ENCODE data around the gene VCX. TPM values are rescaled to one million over a fixed set of nuclear protein-coding genes. Genes with fewer than 3 reads are reported as not detected.

Gene VCX
- total and polyA plus RNA-seq, 12 donors = 0.17 TPM; not detected in 11

DNA sequence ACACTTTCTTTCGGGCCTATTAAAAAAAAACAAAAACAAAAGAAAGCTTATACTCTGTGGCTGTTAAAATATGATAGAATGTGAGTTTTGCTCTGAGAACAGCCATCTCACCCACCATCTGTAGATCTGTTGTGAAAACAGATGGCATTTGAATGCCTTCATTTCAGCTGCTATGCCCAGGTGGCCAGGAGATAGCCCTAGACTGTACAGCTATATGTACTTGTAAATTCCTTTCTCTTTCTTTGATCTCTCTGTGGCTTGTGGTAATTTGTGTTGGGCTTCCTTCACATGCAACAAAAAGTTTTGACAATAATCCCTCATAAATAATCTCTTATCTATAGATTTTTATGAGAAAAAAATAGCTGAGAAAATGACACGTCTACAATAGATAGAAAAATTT is 46.2 kb downstream of the VCX start:
- intact Hi-C loops (cut with DNase I) = no loop called here

DNA sequence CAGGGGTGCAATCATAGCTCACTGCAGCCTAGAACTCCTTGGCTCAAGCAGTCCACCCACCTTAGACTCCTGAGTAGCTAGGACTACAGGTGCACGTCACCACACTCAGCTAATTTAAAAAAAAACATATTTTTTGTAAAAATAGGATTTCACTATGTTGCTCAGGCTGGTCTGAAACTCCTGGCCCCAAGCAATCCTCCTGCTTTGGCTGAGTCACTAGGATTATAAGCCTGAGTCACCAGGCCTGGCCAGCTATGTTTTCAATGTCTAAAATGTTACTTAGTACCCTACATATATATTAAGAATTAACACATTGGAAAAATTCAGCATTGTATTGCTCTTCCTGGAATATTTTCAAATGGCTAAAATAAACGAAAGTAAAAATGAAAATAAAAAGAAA is 46.7 kb downstream of the VCX start:
- no peak overlapping the region for H3K4me3 ChIP-seq
- WGBS, 4 donors = 67 to 80% (median 74%) methylated on average over 2 of the region's 2 CpGs
- H3K9me3 ChIP-seq (replicated peaks in 1 of 3) = no peaks in the 10 kb centered on the region
- DNase-seq = no peak
- no peaks in the 10 kb centered on the region for H3K36me3 ChIP-seq (replicated peaks in 1 of 2)
- H3K27me3 ChIP-seq = no peaks in the 10 kb centered on the region
- TF ChIP-seq, protein P1, sequence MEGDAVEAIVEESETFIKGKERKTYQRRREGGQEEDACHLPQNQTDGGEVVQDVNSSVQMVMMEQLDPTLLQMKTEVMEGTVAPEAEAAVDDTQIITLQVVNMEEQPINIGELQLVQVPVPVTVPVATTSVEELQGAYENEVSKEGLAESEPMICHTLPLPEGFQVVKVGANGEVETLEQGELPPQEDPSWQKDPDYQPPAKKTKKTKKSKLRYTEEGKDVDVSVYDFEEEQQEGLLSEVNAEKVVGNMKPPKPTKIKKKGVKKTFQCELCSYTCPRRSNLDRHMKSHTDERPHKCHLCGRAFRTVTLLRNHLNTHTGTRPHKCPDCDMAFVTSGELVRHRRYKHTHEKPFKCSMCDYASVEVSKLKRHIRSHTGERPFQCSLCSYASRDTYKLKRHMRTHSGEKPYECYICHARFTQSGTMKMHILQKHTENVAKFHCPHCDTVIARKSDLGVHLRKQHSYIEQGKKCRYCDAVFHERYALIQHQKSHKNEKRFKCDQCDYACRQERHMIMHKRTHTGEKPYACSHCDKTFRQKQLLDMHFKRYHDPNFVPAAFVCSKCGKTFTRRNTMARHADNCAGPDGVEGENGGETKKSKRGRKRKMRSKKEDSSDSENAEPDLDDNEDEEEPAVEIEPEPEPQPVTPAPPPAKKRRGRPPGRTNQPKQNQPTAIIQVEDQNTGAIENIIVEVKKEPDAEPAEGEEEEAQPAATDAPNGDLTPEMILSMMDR (IDR thresholded peaks at IDR 0.05) = no peak
- no peak for TF ChIP-seq POLR2A (IDR thresholded peaks at IDR 0.05)
- H3K27ac ChIP-seq = no peak overlapping the region
- intact Hi-C loops (cut with DNase I) = no loop called here
- H3K4me1 ChIP-seq (replicated peaks in 1 of 2) = no peaks in the 10 kb centered on the region

More for the DNA sequence above, 46.2 kb downstream of the VCX start:
- no peak overlapping the region for H3K27ac ChIP-seq
- no peak overlapping the region for H3K4me3 ChIP-seq
- no peaks in the 10 kb centered on the region for H3K36me3 ChIP-seq (replicated peaks in 1 of 2)
- no peaks in the 10 kb centered on the region for H3K9me3 ChIP-seq (replicated peaks in 1 of 3)
- TF ChIP-seq POLR2A (IDR thresholded peaks at IDR 0.05) = no peak
- TF ChIP-seq, protein P1 (IDR thresholded peaks at IDR 0.05) = no peak
- H3K4me1 ChIP-seq (replicated peaks in 1 of 2) = no peaks in the 10 kb centered on the region
- no peak for DNase-seq
- H3K27me3 ChIP-seq = no peaks in the 10 kb centered on the region
- WGBS, 4 donors = 78 to 88% (median 81%) methylated on average over 2 of the region's 2 CpGs

DNA sequence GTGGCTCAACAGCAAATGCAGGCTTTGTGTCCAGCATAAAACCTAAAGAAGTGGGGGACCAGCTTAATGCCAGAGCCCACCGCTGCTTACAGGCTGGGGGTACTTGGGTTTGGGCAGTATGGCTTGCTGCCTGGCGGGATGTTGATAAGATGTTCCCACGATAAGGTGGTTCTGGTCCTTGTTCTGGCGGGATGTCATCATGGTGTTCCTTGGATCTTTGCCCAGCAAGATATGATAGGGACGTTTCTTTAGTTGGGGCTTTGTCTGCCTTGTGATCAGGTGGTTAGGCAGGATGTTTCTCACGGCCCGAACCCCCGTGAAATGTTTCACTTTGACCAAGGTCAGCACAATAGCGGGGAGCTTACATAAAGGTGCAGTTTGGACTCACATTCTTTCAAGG is 49.0 kb downstream of the VCX start:
- intact Hi-C loops (cut with DNase I) = no loop called here
- Histone ChIP-seq H3K9me3 (replicated peaks in 1 of 3) (no peaks in the 10 kb centered on the region), H3K4me3 (no peak overlapping the region), H3K27me3 (no peaks in the 10 kb centered on the region), H3K27ac (no peak overlapping the region), H3K4me1 (replicated peaks in 1 of 2) (no peaks in the 10 kb centered on the region), H3K36me3 (replicated peaks in 1 of 2) (no peaks in the 10 kb centered on the region)
- DNase-seq = peak in 6 of 7 donors; percentile 10 to 51 (median 20)
- 38 to 62% (median 52%) methylated on average over 6 to 9 of the region's 9 CpGs for WGBS, 4 donors
- no peak for TF ChIP-seq POLR2A (IDR thresholded peaks at IDR 0.05)
- TF ChIP-seq, protein P1 (IDR thresholded peaks at IDR 0.05) = no peak

Other genes starting within 250 kb of the VCX start
- 10 to 100 TPM in 8 of 9 donors, 1 to 10 TPM in 1; 9.9 to 53.8 (median 40.5) TPM for gene PNPLA4, start 84.2 kb downstream of the VCX start, total RNA-seq
- gene PNPLA4, start 84.2 kb downstream of the VCX start, polyA plus RNA-seq = 10 to 100 TPM in 2 of 3 donors, 1 to 10 TPM in 1; 5.5 to 38.7 (median 16.5) TPM